Stimulated activated CD4-positive, alpha-beta T cell treated with anti-CD3 and anti-CD28 coated beads, TNF-alpha, amount 100 ng/mL, for 1 hour (primary cell): Measurements from ENCODE around the gene FARS2.
A peak's percentile ranks its signal among the peaks of the same experiment; 100 is the strongest.

Experiments used
- DNase-seq, 3 donors: peaks; one replicate each; pipeline ENCODE4 v3.0.0-alpha.2; 2020; ENCODE audit warnings: low read depth in 3 of 3, low spot score in 1 of 3

The FARS2 gene

GRCh38 chr6:5260661-5261544 is at the start of gene FARS2, which contains the start of gene LYRM4:
FARS2 (plus strand) TSS chr6:5261513.
LYRM4 (minus strand) TSS chr6:5260950; CDS start chr6:5260733, 217 bp downstream.
- peak; percentile 73 to 89 (median 86) for DNase-seq

- no peak for DNase-seq
Measured at GRCh38 chr6:5213836-5214235, 47.5 kb upstream of the FARS2 start.

GRCh38 chr6:5214570-5215052 is 46.7 kb upstream of the FARS2 start:
- no peak for DNase-seq

GRCh38 chr6:5215159-5215558 is 46.2 kb upstream of the FARS2 start:
- DNase-seq: no peak

- DNase-seq: no peak
Measured at GRCh38 chr6:5215799-5216198, 45.5 kb upstream of the FARS2 start.

- no peak for DNase-seq
Measured at GRCh38 chr6:5217356-5217755, 44.0 kb upstream of the FARS2 start.

- DNase-seq: no peak
Measured at GRCh38 chr6:5219011-5219691, 42.2 kb upstream of the FARS2 start.

- no peak for DNase-seq
Measured at GRCh38 chr6:5220443-5220842, 40.9 kb upstream of the FARS2 start.

GRCh38 chr6:5223309-5223708 is 38.0 kb upstream of the FARS2 start:
- DNase-seq: no peak

- DNase-seq: no peak
Measured at GRCh38 chr6:5229356-5229755, 32.0 kb upstream of the FARS2 start.

GRCh38 chr6:5230081-5230480 is 31.2 kb upstream of the FARS2 start:
- no peak for DNase-seq

GRCh38 chr6:5231289-5231688 is 30.0 kb upstream of the FARS2 start:
- DNase-seq: no peak

- no peak for DNase-seq
Measured at GRCh38 chr6:5234874-5235273, 26.4 kb upstream of the FARS2 start.

- DNase-seq: no peak
Measured at GRCh38 chr6:5235830-5236229, 25.5 kb upstream of the FARS2 start.

- no peak for DNase-seq
Measured at GRCh38 chr6:5237805-5238204, 23.5 kb upstream of the FARS2 start.

- DNase-seq: no peak
Measured at GRCh38 chr6:5238336-5238735, 23.0 kb upstream of the FARS2 start.

GRCh38 chr6:5241252-5241651 is 20.1 kb upstream of the FARS2 start:
- no peak for DNase-seq

GRCh38 chr6:5243069-5243468 is 18.2 kb upstream of the FARS2 start:
- DNase-seq: no peak

- no peak for DNase-seq
Measured at GRCh38 chr6:5246141-5247097, 14.9 kb upstream of the FARS2 start.

GRCh38 chr6:5247201-5247600 is 14.1 kb upstream of the FARS2 start:
- no peak for DNase-seq
